ENCODE results near the gene IGFL1.
"Not testable (repeated sequence)": the region's sequence is repeated elsewhere in the genome, so short reads cannot be mapped to it uniquely, and the experiment has no call there.

IGFL1 gene

DNA sequence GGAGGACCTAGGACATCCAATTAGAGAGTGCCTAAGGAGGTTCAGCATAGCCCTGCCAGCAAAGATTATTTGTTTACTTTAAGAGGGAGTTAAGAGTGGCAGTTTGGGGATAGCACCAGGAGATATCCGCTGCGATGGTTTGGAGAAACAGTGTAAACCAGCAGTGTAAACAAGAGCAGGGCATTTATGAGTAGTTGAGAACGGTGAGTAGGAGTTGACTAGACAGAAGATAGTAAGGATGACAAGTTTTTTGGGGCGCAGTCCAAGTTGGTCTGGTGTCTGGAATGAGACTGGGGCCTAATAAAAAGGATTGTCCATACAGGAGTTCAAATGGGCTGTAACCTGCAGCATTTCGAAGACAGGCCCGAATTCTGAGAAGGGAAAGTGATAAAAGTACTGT lies 44.4 kb downstream of the IGFL1 start:
- DNase-seq: not testable (repeated sequence)

DNA sequence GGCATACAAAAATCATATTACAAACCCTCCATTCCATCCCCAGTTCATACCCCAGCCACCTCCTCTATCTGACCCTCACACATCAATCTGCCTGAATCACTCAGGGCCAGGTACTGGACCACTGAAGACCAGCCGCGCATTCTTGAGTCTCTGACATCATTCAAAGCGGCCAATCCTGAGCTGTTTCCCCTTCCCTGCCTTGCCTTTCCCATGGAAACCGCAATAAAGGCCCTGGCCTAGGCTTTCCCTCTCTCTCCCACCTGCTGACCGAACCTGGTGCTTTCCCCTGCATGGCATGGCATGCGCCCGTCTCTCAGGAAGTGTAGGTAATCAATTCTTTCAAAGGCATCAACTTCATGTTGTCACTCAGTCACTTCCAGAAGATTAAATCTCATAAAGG lies 49.6 kb downstream of the IGFL1 start:
- no peak for DNase-seq
